H9 (cell line): Measurements from ENCODE around the gene SRBD1. TPM values are rescaled to one million over a fixed set of nuclear protein-coding genes. Genes with fewer than 3 reads are reported as not detected.

Experiments
- DNase-seq: peaks from one replicate; pipeline ENCODE4 v3.0.0-alpha.2; 2017
- H2AFZ ChIP-seq: one replicate; pipeline ENCODE4 v1.6.1; 2013; ENCODE audit warnings: mild to moderate bottlenecking, low read length, control low read depth, moderate library complexity
- H2AK5ac ChIP-seq: 2 replicates; pipeline ENCODE4 v1.6.1; 2013; ENCODE audit warnings: low read length, control low read depth, mixed read lengths; ENCODE audit not compliant: insufficient read length
- H2BK120ac ChIP-seq: one replicate; pipeline ENCODE4 v1.6.1; 2013; ENCODE audit warnings: low read depth, mild to moderate bottlenecking, low read length, control low read depth, inconsistent platforms; ENCODE audit not compliant: poor library complexity, severe bottlenecking
- H2BK12ac ChIP-seq: 2 replicates; pipeline ENCODE4 v1.6.1; 2013; ENCODE audit warnings: low read length, control low read depth, mixed read lengths, low read depth; ENCODE audit not compliant: insufficient read length
- H2BK15ac ChIP-seq: 2 replicates; pipeline ENCODE4 v1.6.1; 2013; ENCODE audit warnings: low read depth, low read length, control low read depth
- H2BK20ac ChIP-seq: one replicate; pipeline ENCODE4 v1.6.1; 2013; ENCODE audit warnings: low read depth, mild to moderate bottlenecking, low read length, control low read depth, inconsistent platforms; ENCODE audit not compliant: poor library complexity, severe bottlenecking
- H2BK5ac ChIP-seq: 2 replicates; pipeline ENCODE4 v1.6.1; 2013; ENCODE audit warnings: low read length, control low read depth, mixed read lengths; ENCODE audit not compliant: insufficient read length
- H3K14ac ChIP-seq: 2 replicates; pipeline ENCODE4 v1.6.1; 2013; ENCODE audit warnings: low read length, control low read depth; ENCODE audit not compliant: insufficient read depth
- H3K18ac ChIP-seq: 2 replicates; pipeline ENCODE4 v1.6.1; 2013; ENCODE audit warnings: low read depth, mild to moderate bottlenecking, mixed read lengths, low read length, control low read depth; ENCODE audit not compliant: insufficient read length
- H3K23ac ChIP-seq: 2 replicates; pipeline ENCODE4 v1.6.1; 2013; ENCODE audit warnings: low read length, control low read depth, mixed read lengths, low read depth; ENCODE audit not compliant: insufficient read length
- H3K23me2 ChIP-seq: 2 replicates; pipeline ENCODE4 v1.6.1; 2013; ENCODE audit warnings: low read depth, mild to moderate bottlenecking, mixed read lengths, low read length, control low read depth; ENCODE audit not compliant: insufficient read length, poor library complexity, severe bottlenecking
- H3K27ac ChIP-seq: 2 replicates; pipeline ENCODE4 v1.5.1; 2013; ENCODE audit warnings: low read length, control low read depth, mixed read lengths, low read depth; ENCODE audit not compliant: insufficient read length
- H3K27me3 ChIP-seq: 2 replicates; pipeline ENCODE4 v1.6.1; 2013; ENCODE audit warnings: low read length, control low read depth, inconsistent platforms; ENCODE audit not compliant: insufficient read depth
- H3K4ac ChIP-seq: 2 replicates; pipeline ENCODE4 v1.6.1; 2013; ENCODE audit warnings: low read depth, mild to moderate bottlenecking, control low read depth, inconsistent platforms, low read length, moderate library complexity
- H3K4me1 ChIP-seq: 2 replicates; pipeline ENCODE4 v1.6.1; 2013; ENCODE audit warnings: low read length, control low read depth, inconsistent platforms; ENCODE audit not compliant: insufficient read depth
- H3K4me2 ChIP-seq: 2 replicates; pipeline ENCODE4 v1.6.1; 2013; ENCODE audit warnings: low read length, control low read depth, mixed read lengths; ENCODE audit not compliant: insufficient read length, insufficient read depth
- H3K56ac ChIP-seq: 2 replicates; pipeline ENCODE4 v1.6.1; 2013; ENCODE audit warnings: low read depth, mild to moderate bottlenecking, mixed read lengths, low read length, control low read depth; ENCODE audit not compliant: insufficient read length
- H3K79me1 ChIP-seq: 2 replicates; pipeline ENCODE4 v1.6.1; 2013; ENCODE audit warnings: low read depth, mild to moderate bottlenecking, moderate library complexity, low read length, control low read depth, inconsistent platforms; ENCODE audit not compliant: insufficient read depth, poor library complexity, severe bottlenecking
- H3K79me2 ChIP-seq: 2 replicates; pipeline ENCODE4 v1.6.1; 2013; ENCODE audit warnings: low read length, control low read depth, inconsistent platforms; ENCODE audit not compliant: insufficient read depth
- H3K9ac ChIP-seq: 2 replicates; pipeline ENCODE4 v1.6.1; 2013; ENCODE audit warnings: low read length, control low read depth, mixed read lengths; ENCODE audit not compliant: insufficient read length; ENCODE audit errors: extremely low read depth
- H3K9me3 ChIP-seq: one replicate; pipeline ENCODE4 v1.6.1; 2013; ENCODE audit warnings: low read depth, low read length, inconsistent platforms; ENCODE audit not compliant: control insufficient read depth
- H3T11ph ChIP-seq: one replicate; pipeline ENCODE4 v1.6.1; 2013; ENCODE audit warnings: mild to moderate bottlenecking, low read length, control low read depth, inconsistent platforms
- H4K20me1 ChIP-seq: one replicate; pipeline ENCODE4 v1.6.1; 2013; ENCODE audit not compliant: control insufficient read depth, insufficient read length, insufficient read depth
- H4K5ac ChIP-seq: 2 replicates; pipeline ENCODE4 v1.6.1; 2013; ENCODE audit warnings: low read depth, mild to moderate bottlenecking, mixed read lengths, low read length, control low read depth; ENCODE audit not compliant: insufficient read length
- H4K8ac ChIP-seq: replicated peaks from 2 replicates; pipeline ENCODE4 v1.6.1; 2013; ENCODE audit warnings: low read length, control low read depth, mixed read lengths, low read depth; ENCODE audit not compliant: insufficient read length
- H4K91ac ChIP-seq: 2 replicates; pipeline ENCODE4 v1.6.1; 2013; ENCODE audit warnings: low read depth, mild to moderate bottlenecking, moderate library complexity, mixed read lengths, low read length, control low read depth; ENCODE audit not compliant: insufficient read length
- H3K27ac Mint-ChIP-seq, 3 experiments: 2 replicates in 2 of 3; 3 replicates in 1 of 3; pipeline ENCODE4 v1.8.0; 2020 to 2021; ENCODE audit warnings: mixed read lengths in 3 of 3, mild to moderate bottlenecking in 1 of 3, moderate library complexity in 1 of 3
- H3K27me3 Mint-ChIP-seq: 2 replicates; pipeline ENCODE4 v1.8.0; 2021; ENCODE audit warnings: low read depth, mild to moderate bottlenecking, moderate library complexity, mixed read lengths
- H3K36me3 Mint-ChIP-seq, 3 experiments: 2 replicates in 2 of 3; 3 replicates in 1 of 3; pipeline ENCODE4 v1.8.0; 2020 to 2021; ENCODE audit warnings: low read depth in 3 of 3, mixed read lengths in 3 of 3; ENCODE audit not compliant: insufficient read depth in 1 of 3
- H3K4me1 Mint-ChIP-seq, 2 experiments: 2 replicates each; pipeline ENCODE4 v1.8.0; 2020; ENCODE audit warnings: mixed read lengths in 2 of 2
- H3K4me3 Mint-ChIP-seq, 2 experiments: 2 replicates in 1 of 2; 3 replicates in 1 of 2; pipeline ENCODE4 v1.8.0; 2020 to 2021; ENCODE audit warnings: mild to moderate bottlenecking in 2 of 2, mixed read lengths in 2 of 2, moderate library complexity in 1 of 2
- H3K9me3 Mint-ChIP-seq, 2 experiments: 2 replicates in 1 of 2; 3 replicates in 1 of 2; pipeline ENCODE4 v1.8.0; 2020; ENCODE audit warnings: mild to moderate bottlenecking in 2 of 2, mixed read lengths in 2 of 2, moderate library complexity in 1 of 2
- WGBS: extraction: QIAGEN DNeasy Blood & Tissue Kit; methylation state at CpG from one replicate; pipeline ENCODE4 v1.1.7; 2013; ENCODE audit warnings: missing lambda C conversion rate, low lambda C conversion rate, mixed read lengths; ENCODE audit not compliant: insufficient read length; ENCODE audit errors: extremely low coverage; 5-methylcytosine and 5-hydroxymethylcytosine counted together
- long read RNA-seq: library from polyadenylated mRNA; unstranded; transcript quantifications from one replicate; pipeline ENCODE4 v2.0.0, GENCODE V29; 2020
- total RNA-seq: library from RNA; stranded (reverse); gene quantifications from 2 replicates; pipeline ENCODE4 v1.2.1, GENCODE V29; 2021
- TF ChIP-seq, protein P1 (sequence below): fragments of 200-600 bp; sonication (generic); conservative IDR thresholded peaks from 3 replicates; pipeline ENCODE4 v1.8.0; 2021; ENCODE audit warnings: antibody characterized with exemption, mild to moderate bottlenecking

Gene SRBD1, protein sequence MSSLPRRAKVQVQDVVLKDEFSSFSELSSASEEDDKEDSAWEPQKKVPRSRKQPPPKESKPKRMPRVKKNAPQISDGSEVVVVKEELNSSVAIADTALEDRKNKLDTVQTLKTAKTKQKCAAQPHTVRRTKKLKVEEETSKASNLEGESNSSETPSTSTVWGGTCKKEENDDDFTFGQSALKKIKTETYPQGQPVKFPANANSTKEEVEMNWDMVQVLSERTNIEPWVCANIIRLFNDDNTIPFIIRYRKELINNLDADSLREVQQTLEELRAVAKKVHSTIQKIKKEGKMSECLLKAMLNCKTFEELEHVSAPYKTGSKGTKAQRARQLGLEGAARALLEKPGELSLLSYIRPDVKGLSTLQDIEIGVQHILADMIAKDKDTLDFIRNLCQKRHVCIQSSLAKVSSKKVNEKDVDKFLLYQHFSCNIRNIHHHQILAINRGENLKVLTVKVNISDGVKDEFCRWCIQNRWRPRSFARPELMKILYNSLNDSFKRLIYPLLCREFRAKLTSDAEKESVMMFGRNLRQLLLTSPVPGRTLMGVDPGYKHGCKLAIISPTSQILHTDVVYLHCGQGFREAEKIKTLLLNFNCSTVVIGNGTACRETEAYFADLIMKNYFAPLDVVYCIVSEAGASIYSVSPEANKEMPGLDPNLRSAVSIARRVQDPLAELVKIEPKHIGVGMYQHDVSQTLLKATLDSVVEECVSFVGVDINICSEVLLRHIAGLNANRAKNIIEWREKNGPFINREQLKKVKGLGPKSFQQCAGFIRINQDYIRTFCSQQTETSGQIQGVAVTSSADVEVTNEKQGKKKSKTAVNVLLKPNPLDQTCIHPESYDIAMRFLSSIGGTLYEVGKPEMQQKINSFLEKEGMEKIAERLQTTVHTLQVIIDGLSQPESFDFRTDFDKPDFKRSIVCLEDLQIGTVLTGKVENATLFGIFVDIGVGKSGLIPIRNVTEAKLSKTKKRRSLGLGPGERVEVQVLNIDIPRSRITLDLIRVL
- 18.3 TPM in 2 replicates for total RNA-seq
- long read RNA-seq, transcript SRBD1-201 (21 exons, 3,681 nt): major isoform, 81 of 128 reads
- long read RNA-seq, partial matches to known transcripts: 24 of 128 reads
- long read RNA-seq, other reads (novel, unspliced or antisense): 23 of 128 reads

DNA sequence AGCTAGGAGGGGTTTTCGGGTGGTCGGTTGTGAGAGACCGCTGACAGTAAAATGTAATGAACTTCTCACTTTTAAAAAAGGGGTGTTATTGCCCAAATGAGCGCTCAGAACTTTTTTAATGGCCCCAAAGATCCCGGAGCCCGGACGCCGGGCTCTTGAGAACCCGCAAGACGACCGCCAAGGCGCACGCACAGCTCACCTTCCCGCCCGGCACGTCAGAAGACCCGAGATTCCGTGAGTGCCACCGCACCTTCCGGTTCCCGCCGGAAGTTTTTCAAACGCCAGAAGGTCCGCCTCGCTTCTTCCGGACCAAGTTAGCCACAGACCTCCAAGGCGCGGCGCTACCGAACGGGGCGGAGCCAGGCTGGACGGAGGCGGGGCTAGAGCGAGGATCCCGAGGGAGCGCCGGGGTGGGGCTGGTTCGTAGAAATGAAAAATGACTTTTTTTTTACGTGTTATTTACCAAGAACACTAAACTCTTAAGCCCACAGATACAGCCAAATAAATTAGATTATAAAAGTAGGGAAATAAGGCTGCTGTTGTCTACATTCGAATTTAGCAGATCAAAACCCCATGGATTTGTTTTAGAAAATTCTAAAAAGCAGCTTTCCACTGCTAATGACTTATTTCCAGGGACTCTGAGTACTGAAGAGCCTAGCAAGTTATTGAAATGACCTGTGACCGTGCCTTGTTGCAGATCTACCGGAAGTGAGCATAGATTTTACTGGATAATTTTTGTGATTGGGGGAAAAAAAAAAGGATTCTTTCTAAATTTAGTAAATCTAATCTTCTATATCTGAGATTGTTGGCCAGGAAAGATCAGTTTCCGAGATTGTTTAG, at the start of gene SRBD1:
Gene SRBD1 (minus strand): TSS at position 248 of the 840 bp plus-strand sequence. CDS start 5,826 bp downstream, outside the sequence.
- H3K23me2 ChIP-seq: no peaks in the 10 kb centered on the region
- no peak within 1 kb of the TSS for H4K5ac ChIP-seq
- no peak within 1 kb of the TSS for H3T11ph ChIP-seq
- H2BK20ac ChIP-seq: no peak within 1 kb of the TSS
- Mint-ChIP-seq H3K4me3 (peak within 1 kb of the TSS; percentile 96 to 97), H3K27me3 (no peaks in the 10 kb centered on the region; the same call in 1 of the 2 replicates), H3K27ac (peak within 1 kb of the TSS; percentile 97 to 98 (median 98)), H3K36me3 (no peaks in the 10 kb centered on the region), H3K9me3 (no peaks in the 10 kb centered on the region), H3K4me1 (peaks cover 25 to 31% of the 10 kb centered on the region in 2 experiments)
- H3K9me3 ChIP-seq: no peaks in the 10 kb centered on the region
- H2BK5ac ChIP-seq: no peak within 1 kb of the TSS
- no CpG with 5 or more reads among the region's 44 CpGs for WGBS
- no peak within 1 kb of the TSS for H2BK12ac ChIP-seq
- H4K8ac ChIP-seq: no peak within 1 kb of the TSS
- H3K9ac ChIP-seq: peak within 1 kb of the TSS; percentile 84
- peak within 1 kb of the TSS; percentile 47; the same call in 1 of the 2 replicates for H3K14ac ChIP-seq
- peaks cover 1% of the 10 kb centered on the region; the same call in 1 of the 2 replicates for H3K79me2 ChIP-seq
- no peak within 1 kb of the TSS for H2AK5ac ChIP-seq
- H2AFZ ChIP-seq: no peak within 1 kb of the TSS
- no peaks in the 10 kb centered on the region for H3K4me1 ChIP-seq
- no peak within 1 kb of the TSS for H4K91ac ChIP-seq
- H3K79me1 ChIP-seq: peaks cover 5% of the 10 kb centered on the region
- H3K4me2 ChIP-seq: peak within 1 kb of the TSS; percentile 72
- H3K27me3 ChIP-seq: no peaks in the 10 kb centered on the region
- no peak within 1 kb of the TSS for H3K18ac ChIP-seq
- H4K20me1 ChIP-seq: no peaks in the 10 kb centered on the region
- no peak within 1 kb of the TSS for H2BK15ac ChIP-seq
- DNase-seq: peak; percentile 97
- H3K56ac ChIP-seq: no peak within 1 kb of the TSS
- no peak within 1 kb of the TSS for H3K27ac ChIP-seq
- H3K23ac ChIP-seq: no peak within 1 kb of the TSS
- H2BK120ac ChIP-seq: no peak within 1 kb of the TSS
- TF ChIP-seq, protein P1, sequence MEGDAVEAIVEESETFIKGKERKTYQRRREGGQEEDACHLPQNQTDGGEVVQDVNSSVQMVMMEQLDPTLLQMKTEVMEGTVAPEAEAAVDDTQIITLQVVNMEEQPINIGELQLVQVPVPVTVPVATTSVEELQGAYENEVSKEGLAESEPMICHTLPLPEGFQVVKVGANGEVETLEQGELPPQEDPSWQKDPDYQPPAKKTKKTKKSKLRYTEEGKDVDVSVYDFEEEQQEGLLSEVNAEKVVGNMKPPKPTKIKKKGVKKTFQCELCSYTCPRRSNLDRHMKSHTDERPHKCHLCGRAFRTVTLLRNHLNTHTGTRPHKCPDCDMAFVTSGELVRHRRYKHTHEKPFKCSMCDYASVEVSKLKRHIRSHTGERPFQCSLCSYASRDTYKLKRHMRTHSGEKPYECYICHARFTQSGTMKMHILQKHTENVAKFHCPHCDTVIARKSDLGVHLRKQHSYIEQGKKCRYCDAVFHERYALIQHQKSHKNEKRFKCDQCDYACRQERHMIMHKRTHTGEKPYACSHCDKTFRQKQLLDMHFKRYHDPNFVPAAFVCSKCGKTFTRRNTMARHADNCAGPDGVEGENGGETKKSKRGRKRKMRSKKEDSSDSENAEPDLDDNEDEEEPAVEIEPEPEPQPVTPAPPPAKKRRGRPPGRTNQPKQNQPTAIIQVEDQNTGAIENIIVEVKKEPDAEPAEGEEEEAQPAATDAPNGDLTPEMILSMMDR: no peak
- H3K4ac ChIP-seq: no peak within 1 kb of the TSS
